ENCODE results near the gene STK11IP. TPM values are rescaled to one million over a fixed set of nuclear protein-coding genes. Genes with fewer than 3 reads are reported as not detected.
A peak's percentile ranks its signal among the peaks of the same experiment; 100 is the strongest.

Gene STK11IP
- total and polyA plus RNA-seq, 2 of the 13 experiments (the other 11 are each of a cell fraction or from before 2014, with no cell fraction given), result 12.8 to 24.0 TPM

DNA sequence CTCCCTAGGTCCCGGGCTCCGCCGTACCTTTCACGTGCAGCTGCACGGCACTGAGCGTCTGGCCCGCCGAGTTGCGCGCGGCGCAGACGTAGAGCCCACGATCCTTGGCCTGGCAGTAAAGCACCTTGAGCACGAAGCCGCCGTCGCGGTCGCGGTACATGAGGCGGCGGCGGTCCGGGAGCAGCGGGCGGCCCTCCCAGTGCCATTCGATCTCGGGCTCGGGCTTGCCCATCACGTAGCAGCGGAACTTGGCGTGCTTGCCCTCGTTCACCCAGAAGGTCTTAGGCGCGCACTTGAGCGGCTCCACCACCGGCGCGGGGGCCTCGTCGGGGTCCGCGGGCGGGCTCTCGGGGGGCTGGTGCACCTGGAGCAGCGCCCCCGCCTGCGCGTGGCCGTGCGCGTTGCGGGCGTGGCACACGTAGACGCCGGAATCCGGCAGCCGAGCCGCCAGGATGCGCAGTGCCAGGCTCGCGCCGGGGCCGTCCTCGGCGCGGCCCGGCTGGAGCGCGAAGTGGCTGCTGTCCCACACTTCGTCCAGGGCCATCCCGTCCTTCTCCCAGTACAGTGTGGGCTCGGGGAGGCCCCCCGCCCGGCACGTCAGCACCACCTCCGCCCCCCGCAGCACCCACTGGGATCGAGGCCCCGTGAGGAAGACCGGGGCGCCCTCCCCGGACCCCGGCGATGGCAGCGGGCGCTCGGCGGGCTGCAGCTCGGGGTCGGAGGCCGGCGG is 27.3 kb upstream of the STK11IP start (continued):
- 0 out of 2 replicates have a peak, but pooled peaks have one; percentile 6 for TF ChIP-seq CEBPG (CRISPR knock-in tag; IDR thresholded peaks at IDR 0.05)
- peak; percentile 89 for TF ChIP-seq HNRNPLL (IDR thresholded peaks at IDR 0.05; ENCODE audit: low read depth, low read length, poor library complexity, severe bottlenecking)
- TF ChIP-seq, protein P1, sequence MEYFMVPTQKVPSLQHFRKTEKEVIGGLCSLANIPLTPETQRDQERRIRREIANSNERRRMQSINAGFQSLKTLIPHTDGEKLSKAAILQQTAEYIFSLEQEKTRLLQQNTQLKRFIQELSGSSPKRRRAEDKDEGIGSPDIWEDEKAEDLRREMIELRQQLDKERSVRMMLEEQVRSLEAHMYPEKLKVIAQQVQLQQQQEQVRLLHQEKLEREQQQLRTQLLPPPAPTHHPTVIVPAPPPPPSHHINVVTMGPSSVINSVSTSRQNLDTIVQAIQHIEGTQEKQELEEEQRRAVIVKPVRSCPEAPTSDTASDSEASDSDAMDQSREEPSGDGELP (IDR thresholded peaks at IDR 0.05; ENCODE audit: borderline replicate concordance, low read depth), result no peak
- TF ChIP-seq ZNF788 (CRISPR knock-in tag; IDR thresholded peaks at IDR 0.05; ENCODE audit: borderline replicate concordance), result 0 out of 2 replicates have a peak, but pooled peaks have one; percentile 6
- peak; percentile 26; the same call in 1 of the 2 replicates for TF ChIP-seq THAP9 (CRISPR knock-in tag; IDR thresholded peaks at IDR 0.05; ENCODE audit: borderline replicate concordance)
- no peak for TF ChIP-seq ZSCAN12 (CRISPR knock-in tag; IDR thresholded peaks at IDR 0.05)
- TF ChIP-seq MEIS1 (CRISPR knock-in tag; IDR thresholded peaks at IDR 0.05; ENCODE audit: borderline replicate concordance), result 0 out of 2 replicates have a peak, but pooled peaks have one; percentile 21
- TF ChIP-seq, protein P2, sequence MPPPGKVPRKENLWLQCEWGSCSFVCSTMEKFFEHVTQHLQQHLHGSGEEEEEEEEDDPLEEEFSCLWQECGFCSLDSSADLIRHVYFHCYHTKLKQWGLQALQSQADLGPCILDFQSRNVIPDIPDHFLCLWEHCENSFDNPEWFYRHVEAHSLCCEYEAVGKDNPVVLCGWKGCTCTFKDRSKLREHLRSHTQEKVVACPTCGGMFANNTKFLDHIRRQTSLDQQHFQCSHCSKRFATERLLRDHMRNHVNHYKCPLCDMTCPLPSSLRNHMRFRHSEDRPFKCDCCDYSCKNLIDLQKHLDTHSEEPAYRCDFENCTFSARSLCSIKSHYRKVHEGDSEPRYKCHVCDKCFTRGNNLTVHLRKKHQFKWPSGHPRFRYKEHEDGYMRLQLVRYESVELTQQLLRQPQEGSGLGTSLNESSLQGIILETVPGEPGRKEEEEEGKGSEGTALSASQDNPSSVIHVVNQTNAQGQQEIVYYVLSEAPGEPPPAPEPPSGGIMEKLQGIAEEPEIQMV (CRISPR knock-in tag; IDR thresholded peaks at IDR 0.05; ENCODE audit: low read depth), result 0 out of 2 replicates have a peak, but pooled peaks have one; percentile 58
- TF ChIP-seq DNMT1 (CRISPR knock-in tag; IDR thresholded peaks at IDR 0.05), result no peak; the same call in none of the 2 replicates
- no peak for TF ChIP-seq ZNF605 (CRISPR knock-in tag; IDR thresholded peaks at IDR 0.05)
- TF ChIP-seq ZSCAN9 (CRISPR knock-in tag; IDR thresholded peaks at IDR 0.05; ENCODE audit: borderline replicate concordance), result no peak
- peak; percentile 58; the same call in 1 of the 2 replicates for TF ChIP-seq SALL1 (CRISPR knock-in tag; IDR thresholded peaks at IDR 0.05)
- TF ChIP-seq KLF16 (CRISPR knock-in tag; IDR thresholded peaks at IDR 0.05), result peak in 1 of 2 experiments; percentile 26; a peak in 1 of 4 replicates
- 0 out of 2 replicates have a peak, but pooled peaks have one; percentile 44 for TF ChIP-seq ZNF747 (CRISPR knock-in tag; IDR thresholded peaks at IDR 0.05; ENCODE audit: borderline replicate concordance)
- no peak for TF ChIP-seq ZNF878 (CRISPR knock-in tag; IDR thresholded peaks at IDR 0.05)
- TF ChIP-seq SMC3 (IDR thresholded peaks at IDR 0.05; ENCODE audit: low read length), result no peak
- TF ChIP-seq TAF15 (IDR thresholded peaks at IDR 0.05; ENCODE audit: low read depth, low read length, poor library complexity, severe bottlenecking), result no peak
- no peak for TF ChIP-seq CHCHD3 (CRISPR knock-in tag; IDR thresholded peaks at IDR 0.05)
- TF ChIP-seq TCF12 (IDR thresholded peaks at IDR 0.05), result no peak
- TF ChIP-seq TCF12 (CRISPR knock-in tag; IDR thresholded peaks at IDR 0.05), result no peak
- TF ChIP-seq ASH2L (IDR thresholded peaks at IDR 0.05; ENCODE audit: insufficient read length, low read depth, low read length), result no peak
- TF ChIP-seq ONECUT2 (CRISPR knock-in tag; IDR thresholded peaks at IDR 0.05), result no peak
- peak; percentile 27; the same call in 1 of the 3 replicates for TF ChIP-seq MXI1 (IDR thresholded peaks at IDR 0.05; ENCODE audit: borderline replicate concordance, low read depth, low read length)
- no peak; the same call in 1 of the 2 replicates for TF ChIP-seq ZNF558 (CRISPR knock-in tag; IDR thresholded peaks at IDR 0.05; ENCODE audit: borderline replicate concordance)
- peak; percentile 91; the same call in 1 of the 2 replicates for TF ChIP-seq CENPT (CRISPR knock-in tag; IDR thresholded peaks at IDR 0.05; ENCODE audit: low read depth)

Measured in HepG2 (cell line).